HepG2 (cell line): Measurements from ENCODE around the gene TMTC2. TPM values are rescaled to one million over a fixed set of nuclear protein-coding genes. Genes with fewer than 3 reads are reported as not detected.

Experiments used
- ATAC-seq: fragments of 200-7000 bp; cut with Tn5 transposase; 3 replicates; pipeline ENCODE4 v1.9.1; 2020; ENCODE audit warnings: mild to moderate bottlenecking, moderate library complexity
- BruUV-seq: library from RNA; stranded (reverse); fragments of 400-500 nt; replicated peaks from 2 replicates; lab custom pipeline; 2021; lab: Mats Ljungman, UMichigan
- CTCF ChIA-PET: fragments of 300-600 bp; formaldehyde crosslinking; extraction: SDS; loops from one replicate; lab custom pipeline; 2021; ENCODE audit warnings: low total read pairs, inconsistent platforms, low intra/inter-chr PET ratio; lab: Yijun Ruan, JAX
- POLR2A ChIA-PET: fragments of 350-600 bp; sonication (Branson Sonifier 250); formaldehyde crosslinking; loops from one replicate; lab custom pipeline; 2020; ENCODE audit warnings: antibody characterized with exemption, inconsistent platforms; lab: Yijun Ruan, JAX
- DNase-seq: peaks from one replicate; pipeline ENCODE4 v3.0.0-alpha.2; 2015; ENCODE audit warnings: low spot score
- FAIRE-seq: peaks from 3 replicates; lab custom pipeline; 2011; peaks lifted over from hg19 to GRCh38; lab: Jason Lieb, UNC
- H2AFZ ChIP-seq: one replicate; pipeline ENCODE4 v1.6.1; 2011; ENCODE audit warnings: low read length, inconsistent platforms
- H3K27ac ChIP-seq: fragments of 300-600 bp; 3 replicates; pipeline ENCODE4 v1.8.0; 2011; ENCODE audit warnings: mixed run types, mild to moderate bottlenecking, mixed read lengths, low read length, inconsistent platforms; ENCODE audit not compliant: insufficient read depth; ENCODE audit errors: extremely low read length
- H3K27me3 ChIP-seq, 2 experiments: fragments of 200-600 bp in 1 of 2; 2 replicates in 1 of 2; 3 replicates in 1 of 2; pipeline versions ENCODE4 v1.6.0 to v1.8.0; 2011; ENCODE audit warnings: low read length in 2 of 2, mild to moderate bottlenecking in 2 of 2, moderate library complexity in 2 of 2, inconsistent platforms in 1 of 2; ENCODE audit not compliant: insufficient read depth in 2 of 2, control insufficient read depth in 1 of 2
- H3K36me3 ChIP-seq, 2 experiments: fragments of 200-600 bp in 1 of 2; replicated peaks in 1 of 2; 2 replicates in 1 of 2; 3 replicates in 1 of 2; pipeline versions ENCODE4 v1.5.1 to v1.8.0; 2011; ENCODE audit warnings: low read length in 2 of 2, inconsistent platforms in 1 of 2; ENCODE audit not compliant: insufficient read depth in 2 of 2, control insufficient read depth in 1 of 2
- H3K4me1 ChIP-seq: 2 replicates; pipeline ENCODE4 v1.5.1; 2012; ENCODE audit warnings: low read length, inconsistent platforms; ENCODE audit not compliant: insufficient read depth
- H3K4me2 ChIP-seq: 2 replicates; pipeline ENCODE4 v1.6.0; 2011; ENCODE audit warnings: low read depth, low read length, inconsistent platforms
- H3K4me3 ChIP-seq, 3 experiments: fragments of 200-600 bp in 1 of 3; sonication (generic), shearing (Covaris generic) in 1 of 3; replicated peaks in 1 of 3; 2 replicates each; pipeline ENCODE4 v1.5.1; 2011 to 2016; ENCODE audit warnings: low read length in 3 of 3, inconsistent platforms in 2 of 3, low read depth in 2 of 3, mild to moderate bottlenecking in 2 of 3, control low read depth in 1 of 3, mixed read lengths in 1 of 3; ENCODE audit not compliant: insufficient read depth in 1 of 3
- H3K79me2 ChIP-seq: one replicate; pipeline ENCODE4 v1.6.1; 2011; ENCODE audit warnings: low read length, inconsistent platforms; ENCODE audit not compliant: insufficient read depth
- H3K9ac ChIP-seq: 2 replicates; pipeline ENCODE4 v1.6.0; 2011; ENCODE audit warnings: mild to moderate bottlenecking, low read depth, low read length, inconsistent platforms; ENCODE audit not compliant: insufficient read depth
- H3K9me3 ChIP-seq: 2 replicates; pipeline ENCODE4 v1.5.1; 2012; ENCODE audit warnings: mild to moderate bottlenecking, low read length
- H4K20me1 ChIP-seq: 2 replicates; pipeline ENCODE4 v1.6.0; 2011; ENCODE audit warnings: inconsistent platforms, mild to moderate bottlenecking, low read length, moderate library complexity; ENCODE audit not compliant: insufficient read depth
- AHDC1 ChIP-seq: sonication (generic); formaldehyde crosslinking; IDR thresholded peaks from 2 replicates; pipeline ENCODE4 v1.5.1; 2020; ENCODE audit warnings: mild to moderate bottlenecking, missing genetic modification reagents, borderline replicate concordance
- E2F1 ChIP-seq: sonication (generic); formaldehyde crosslinking; IDR thresholded peaks from 2 replicates; pipeline ENCODE4 v1.5.0; 2020; ENCODE audit warnings: missing genetic modification reagents
- GATAD1 ChIP-seq: IDR thresholded peaks from 2 replicates; pipeline ENCODE4 v1.6.1; 2016; ENCODE audit warnings: missing genetic modification reagents, missing compliant biosample characterization
- GTF2F1 ChIP-seq: fragments of 150-350 bp; IDR thresholded peaks from 2 replicates; pipeline ENCODE4 v1.6.1; 2014; ENCODE audit warnings: low read length
- HIVEP1 ChIP-seq: sonication (generic); formaldehyde crosslinking; IDR thresholded peaks from 2 replicates; pipeline ENCODE4 v1.4.0; 2020; ENCODE audit warnings: mild to moderate bottlenecking, missing genetic modification reagents
- RBFOX2 ChIP-seq: fragments of 200-400 bp; formaldehyde crosslinking; IDR thresholded peaks from 2 replicates; pipeline ENCODE4 v1.6.1; 2017; ENCODE audit warnings: low read depth, mild to moderate bottlenecking, low read length
- SP1 ChIP-seq, 2 experiments: fragments of 450-650 bp in 1 of 2; sonication (generic) in 1 of 2; formaldehyde crosslinking in 1 of 2; IDR thresholded peaks; 2 replicates each; pipeline versions ENCODE4 v1.4.0 to v1.6.1; 2016 to 2020; ENCODE audit warnings: missing genetic modification reagents in 1 of 2
- TARDBP ChIP-seq: sonication (generic); formaldehyde crosslinking; IDR thresholded peaks from 2 replicates; pipeline ENCODE4 v1.8.0; 2022; ENCODE audit warnings: mild to moderate bottlenecking, missing genetic modification reagents
- ZNF446 ChIP-seq: sonication (generic); formaldehyde crosslinking; IDR thresholded peaks from 2 replicates; pipeline ENCODE4 v1.5.0; 2020; ENCODE audit warnings: mild to moderate bottlenecking, missing genetic modification reagents
- ZNF543 ChIP-seq: sonication (generic); formaldehyde crosslinking; IDR thresholded peaks from 2 replicates; pipeline ENCODE4 v1.4.0; 2020; ENCODE audit warnings: mild to moderate bottlenecking, missing genetic modification reagents
- ZNF678 ChIP-seq: sonication (generic); formaldehyde crosslinking; IDR thresholded peaks from 2 replicates; pipeline ENCODE4 v1.4.0; 2020; ENCODE audit warnings: mild to moderate bottlenecking, missing genetic modification reagents
- ZNF724P ChIP-seq: sonication (generic); formaldehyde crosslinking; IDR thresholded peaks from 2 replicates; pipeline ENCODE4 v1.8.0; 2022; ENCODE audit warnings: missing genetic modification reagents, borderline replicate concordance
- ZNF749 ChIP-seq: sonication (generic); formaldehyde crosslinking; IDR thresholded peaks from 2 replicates; pipeline ENCODE4 v1.8.0; 2022; ENCODE audit warnings: mild to moderate bottlenecking, missing genetic modification reagents, moderate library complexity, borderline replicate concordance
- WGBS: methylation state at CpG from one replicate; pipeline ENCODE4 v1.1.6; 2017; ENCODE audit warnings: low lambda C conversion rate; 5-methylcytosine and 5-hydroxymethylcytosine counted together
- in situ Hi-C: cut with HindIII; loops from 2 replicates; pipeline ENCODE4 v1.10.0; 2017; ENCODE audit warnings: low pct_unique_long_range_greater_than_20kb; ENCODE audit not compliant: extremely low pct_ligation_motif_present
- intact Hi-C: fragments of 100-400 bp; cut with micrococcal nuclease; formaldehyde crosslinking; loops from one replicate; pipeline ENCODE4 v1.10.0; 2022; ENCODE audit not compliant: unreplicated experiment
- polyA plus RNA-seq, 8 experiments: library from polyadenylated mRNA; depleted of rRNA in 3 of 8; stranded (reverse) in 7 of 8; unstranded in 1 of 8; fragments of >200 nt; fragmentation: Illumina TruSeq in 4 of 8; extraction: Trizol in 4 of 8; gene quantifications; 2 replicates each; pipeline versions ENCODE4 v1.2.1 to v1.2.3, GENCODE V29; 2011 to 2016; ENCODE audit warnings: low read depth in 4 of 8, missing spikeins in 1 of 8, mixed read lengths in 1 of 8; ENCODE audit not compliant: insufficient read depth in 1 of 8
- total RNA-seq, 5 experiments: library from RNA; depleted of rRNA; stranded (reverse); fragments of >200 nt; fragmentation: Illumina TruSeq; extraction: Trizol; gene quantifications; 2 replicates each; pipeline ENCODE4 v1.2.3, GENCODE V29; 2016; ENCODE audit warnings: low read depth in 1 of 5

TMTC2 gene
- total and polyA plus RNA-seq, 2 of the 13 experiments (the other 11 are each of a cell fraction or from before 2014, with no cell fraction given), result 0.55 to 0.63 TPM

GRCh38 chr12:83102499-83102898 is 415.8 kb downstream of the TMTC2 start (continued):
- no peak for TF ChIP-seq ZNF446 (CRISPR knock-in tag)
- TF ChIP-seq AHDC1, result no peak
- no peak for TF ChIP-seq RBFOX2

- H3K4me3 ChIP-seq, result no peak overlapping the region
- H3K79me2 ChIP-seq, result no peaks in the 10 kb centered on the region
- H3K9ac ChIP-seq, result no peak overlapping the region
- H3K27ac ChIP-seq, result no peak overlapping the region
- BruUV-seq, result no TSS peak
- DNase-seq (no peak), FAIRE-seq (no peak), ATAC-seq (no peak)
- H3K4me2 ChIP-seq, result no peak overlapping the region
- H2AFZ ChIP-seq, result no peak overlapping the region
- no peaks in the 10 kb centered on the region for H3K4me1 ChIP-seq
- no peaks in the 10 kb centered on the region for H4K20me1 ChIP-seq
- H3K36me3 ChIP-seq, result no peaks in the 10 kb centered on the region
- 39% methylated on average over 1 of the region's 1 CpG for WGBS
- intact Hi-C loops, result no loop called here
- H3K27me3 ChIP-seq, result no peaks in the 10 kb centered on the region
- CTCF ChIA-PET, result no interaction called here
- no peak for TF ChIP-seq SP1 (IDR thresholded peaks at IDR 0.05)
- TF ChIP-seq SP1 (CRISPR knock-in tag; IDR thresholded peaks at IDR 0.05), result no peak
- TF ChIP-seq E2F1 (CRISPR knock-in tag), result no peak
- TF ChIP-seq GTF2F1, result no peak
- TF ChIP-seq HIVEP1 (CRISPR knock-in tag), result no peak
- TF ChIP-seq TARDBP (CRISPR knock-in tag), result no peak
- no peak for TF ChIP-seq ZNF543
- no peak for TF ChIP-seq GATAD1 (CRISPR knock-in tag)
- TF ChIP-seq ZNF749 (CRISPR knock-in tag), result no peak
- no peak for TF ChIP-seq ZNF724P
- no peak for TF ChIP-seq ZNF678 (CRISPR knock-in tag)
- TF ChIP-seq, all 625 proteins: peak for 0
- POLR2A ChIA-PET, result no interaction called here
- in situ Hi-C loops, result no loop called here
- peaks cover 6% of the 10 kb centered on the region; the same call in 1 of the 2 replicates for H3K9me3 ChIP-seq
These were observed 420.2 kb downstream of the TMTC2 start for GRCh38 chr12:83106873-83107272.
